Measurements from ENCODE around the gene C1QTNF5. TPM values are rescaled to one million over a fixed set of nuclear protein-coding genes. Genes with fewer than 3 reads are reported as not detected.

The C1QTNF5 gene
- total RNA-seq, 1 donor from 2014 or later = 4.0 TPM

DNA sequence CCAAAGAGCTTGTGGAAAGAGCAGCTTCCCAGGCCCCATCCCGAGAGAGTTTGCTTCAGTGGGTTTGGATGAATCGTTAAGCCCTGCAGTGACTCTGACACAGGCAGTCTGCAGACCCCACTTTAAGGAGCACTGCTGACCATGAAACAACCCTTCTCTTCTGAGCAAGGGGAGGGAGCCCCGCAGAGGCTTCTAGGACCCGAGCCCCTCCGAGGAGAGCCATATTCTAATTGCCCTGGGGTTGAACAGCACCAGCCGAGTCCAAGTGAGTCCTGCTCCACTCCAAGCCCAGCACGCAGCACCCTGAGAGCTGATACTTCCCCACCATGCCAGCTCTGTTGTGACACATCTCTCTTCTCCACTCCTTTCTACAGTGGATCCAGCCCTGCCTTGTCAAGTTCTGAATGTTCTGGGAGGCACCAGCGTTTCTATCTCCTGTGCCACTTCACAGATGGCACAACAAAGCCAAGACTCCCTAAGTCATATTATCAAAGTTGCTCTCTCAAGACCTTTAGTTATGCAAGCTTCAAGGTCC, 30.5 kb upstream of the C1QTNF5 start:
- Mint-ChIP-seq H3K27ac (no peak overlapping the region), H3K27me3 (peaks cover 10% of the 10 kb centered on the region), H3K9me3 (no peaks in the 10 kb centered on the region), H3K36me3 (no peaks in the 10 kb centered on the region), H3K4me1 (ENCODE audit: unreplicated experiment) (peaks cover 58% of the 10 kb centered on the region), H3K4me3 (no peak overlapping the region)
- TF ChIP-seq, protein P1, sequence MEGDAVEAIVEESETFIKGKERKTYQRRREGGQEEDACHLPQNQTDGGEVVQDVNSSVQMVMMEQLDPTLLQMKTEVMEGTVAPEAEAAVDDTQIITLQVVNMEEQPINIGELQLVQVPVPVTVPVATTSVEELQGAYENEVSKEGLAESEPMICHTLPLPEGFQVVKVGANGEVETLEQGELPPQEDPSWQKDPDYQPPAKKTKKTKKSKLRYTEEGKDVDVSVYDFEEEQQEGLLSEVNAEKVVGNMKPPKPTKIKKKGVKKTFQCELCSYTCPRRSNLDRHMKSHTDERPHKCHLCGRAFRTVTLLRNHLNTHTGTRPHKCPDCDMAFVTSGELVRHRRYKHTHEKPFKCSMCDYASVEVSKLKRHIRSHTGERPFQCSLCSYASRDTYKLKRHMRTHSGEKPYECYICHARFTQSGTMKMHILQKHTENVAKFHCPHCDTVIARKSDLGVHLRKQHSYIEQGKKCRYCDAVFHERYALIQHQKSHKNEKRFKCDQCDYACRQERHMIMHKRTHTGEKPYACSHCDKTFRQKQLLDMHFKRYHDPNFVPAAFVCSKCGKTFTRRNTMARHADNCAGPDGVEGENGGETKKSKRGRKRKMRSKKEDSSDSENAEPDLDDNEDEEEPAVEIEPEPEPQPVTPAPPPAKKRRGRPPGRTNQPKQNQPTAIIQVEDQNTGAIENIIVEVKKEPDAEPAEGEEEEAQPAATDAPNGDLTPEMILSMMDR (conservative IDR thresholded peaks at IDR 0.05) = no peak
- DNase-seq (ENCODE audit: extremely low spot score, unreplicated experiment) = no peak

DNA sequence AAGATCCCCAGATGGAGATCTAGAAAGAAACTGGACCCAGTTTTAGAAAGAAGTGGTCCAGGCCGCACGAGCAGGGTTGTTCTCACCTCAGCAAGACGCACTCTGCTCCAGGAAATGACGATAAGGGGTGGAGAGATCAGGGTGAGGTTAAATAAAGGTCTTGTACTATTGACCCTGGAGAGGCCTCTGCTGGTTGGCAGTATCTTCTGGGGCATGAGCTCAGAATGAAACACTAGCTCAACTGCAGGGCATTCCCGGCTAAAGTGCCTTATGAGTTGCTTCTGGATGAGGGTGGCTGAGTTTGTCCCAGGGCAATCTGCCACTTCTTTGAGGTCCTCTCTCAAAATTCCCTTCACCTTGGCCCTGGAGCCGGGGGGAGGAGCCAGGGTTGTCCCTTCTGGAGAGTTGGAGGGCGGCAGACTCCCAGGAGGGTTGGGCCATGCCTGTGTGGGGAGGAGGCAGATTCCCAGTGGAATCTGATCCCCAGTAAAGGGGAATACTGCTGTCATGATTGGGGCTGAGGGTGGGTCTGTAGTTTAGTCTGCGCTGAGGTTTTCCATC, 29.9 kb upstream of the C1QTNF5 start:
- peaks cover 53% of the 10 kb centered on the region for H3K4me1 Mint-ChIP-seq (ENCODE audit: unreplicated experiment)
- no peak for DNase-seq (ENCODE audit: extremely low spot score, unreplicated experiment)

DNA sequence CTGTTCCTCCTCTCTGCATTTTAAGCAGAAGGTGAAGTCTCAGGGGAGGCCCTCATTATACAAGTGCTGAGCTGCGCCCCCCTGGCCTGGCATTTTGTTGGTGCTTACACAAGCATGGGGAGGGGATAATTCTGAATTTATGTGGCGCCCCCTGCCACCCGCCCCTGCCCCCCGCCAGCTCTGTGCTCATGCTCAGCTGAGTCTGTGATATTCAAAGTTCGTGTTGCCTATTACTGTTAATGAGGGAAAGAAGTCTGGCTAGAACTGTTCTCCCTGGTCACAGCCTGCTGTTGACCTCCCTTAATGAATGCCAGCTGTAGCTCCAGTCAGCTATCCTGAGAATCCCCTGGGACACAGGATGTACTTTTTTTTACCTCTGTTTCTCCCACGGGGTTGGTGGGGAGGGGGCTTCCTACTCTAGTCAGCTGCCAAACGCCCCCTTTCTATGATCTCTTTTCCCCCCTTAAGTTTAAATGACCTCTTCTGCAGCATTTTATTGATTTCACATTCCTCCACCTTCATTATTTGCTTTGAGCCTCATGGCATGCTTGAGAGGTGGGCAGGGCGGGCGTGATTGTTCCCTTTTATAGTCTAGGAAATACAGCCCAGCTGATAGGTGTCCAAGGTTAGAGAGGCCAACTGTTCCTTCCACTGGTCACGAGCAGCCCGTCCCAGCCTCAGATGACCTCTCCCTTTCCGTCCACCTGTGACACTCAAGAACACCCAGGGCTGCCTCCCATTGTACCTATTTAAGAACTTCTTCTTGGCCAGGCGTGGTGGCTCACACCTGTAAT, 28.6 kb upstream of the C1QTNF5 start:
- TF ChIP-seq, protein P1 (conservative IDR thresholded peaks at IDR 0.05) = no peak
- peak overlapping the region; percentile 40 for H3K4me3 Mint-ChIP-seq
- peaks cover 55% of the 10 kb centered on the region for H3K4me1 Mint-ChIP-seq (ENCODE audit: unreplicated experiment)
- peaks cover 4% of the 10 kb centered on the region for H3K9me3 Mint-ChIP-seq
- no peak for DNase-seq (ENCODE audit: extremely low spot score, unreplicated experiment)
- H3K27ac Mint-ChIP-seq = peak overlapping the region; percentile 84
- peaks cover 24% of the 10 kb centered on the region for H3K27me3 Mint-ChIP-seq
- H3K36me3 Mint-ChIP-seq = peaks cover 3% of the 10 kb centered on the region

More for the DNA sequence above, 29.9 kb upstream of the C1QTNF5 start:
- Mint-ChIP-seq H3K27ac (peak overlapping the region; percentile 56), H3K36me3 (no peaks in the 10 kb centered on the region), H3K27me3 (peaks cover 12% of the 10 kb centered on the region), H3K9me3 (no peaks in the 10 kb centered on the region), H3K4me3 (peak overlapping the region; percentile 22)
- TF ChIP-seq, protein P1 (conservative IDR thresholded peaks at IDR 0.05) = no peak

DNA sequence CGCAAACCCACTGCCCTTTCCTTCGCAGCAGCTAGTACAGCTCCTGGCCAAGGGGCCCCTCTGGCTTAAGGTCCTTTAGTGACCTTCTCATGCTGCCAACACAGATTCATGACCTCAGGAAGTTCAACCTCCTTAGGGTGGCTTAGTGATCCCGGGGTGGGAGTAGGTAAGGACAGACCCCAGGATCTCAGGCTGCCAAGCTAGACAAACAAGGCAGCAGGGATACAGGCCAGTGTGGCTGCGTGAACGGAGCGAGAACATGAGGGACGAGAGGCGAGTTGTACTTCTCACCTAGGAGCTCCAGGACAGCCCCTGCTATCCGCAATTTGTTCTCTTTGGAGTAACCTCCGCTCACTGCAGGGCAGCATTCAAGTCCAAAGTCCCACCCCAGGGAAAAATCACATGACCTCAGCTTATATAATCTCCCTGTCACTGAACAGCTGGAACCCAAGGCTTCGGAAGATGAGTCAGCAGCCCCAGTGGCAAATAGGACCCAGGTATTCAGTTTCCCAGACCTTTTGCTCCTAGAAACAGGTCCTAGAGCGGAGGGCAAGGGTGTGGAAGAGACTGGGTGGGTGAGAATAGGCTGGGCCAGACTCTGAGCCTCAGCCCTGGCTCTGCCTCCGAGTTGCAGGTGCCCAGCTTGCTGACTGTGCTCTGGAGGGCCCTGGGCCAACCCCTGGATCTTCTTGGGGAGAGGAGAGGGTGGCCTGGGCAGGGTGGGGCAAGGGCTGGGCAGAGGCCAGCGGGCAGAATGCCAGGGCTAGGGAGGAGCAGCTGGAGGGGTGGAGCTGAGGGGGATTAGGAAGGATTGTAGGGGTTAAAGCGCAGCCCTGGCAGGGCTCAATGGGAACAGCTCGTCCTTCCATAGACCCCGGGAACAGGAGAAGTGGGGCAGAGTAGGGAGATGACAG, 27.7 kb upstream of the C1QTNF5 start:
- no peak for DNase-seq (ENCODE audit: extremely low spot score, unreplicated experiment)
- Mint-ChIP-seq H3K4me3 (peak overlapping the region; percentile 57), H3K9me3 (peaks cover 4% of the 10 kb centered on the region), H3K27me3 (peaks cover 24% of the 10 kb centered on the region), H3K4me1 (ENCODE audit: unreplicated experiment) (peaks cover 50% of the 10 kb centered on the region), H3K27ac (peak overlapping the region; percentile 83), H3K36me3 (peaks cover 3% of the 10 kb centered on the region)
- TF ChIP-seq, protein P1 (conservative IDR thresholded peaks at IDR 0.05) = no peak

DNA sequence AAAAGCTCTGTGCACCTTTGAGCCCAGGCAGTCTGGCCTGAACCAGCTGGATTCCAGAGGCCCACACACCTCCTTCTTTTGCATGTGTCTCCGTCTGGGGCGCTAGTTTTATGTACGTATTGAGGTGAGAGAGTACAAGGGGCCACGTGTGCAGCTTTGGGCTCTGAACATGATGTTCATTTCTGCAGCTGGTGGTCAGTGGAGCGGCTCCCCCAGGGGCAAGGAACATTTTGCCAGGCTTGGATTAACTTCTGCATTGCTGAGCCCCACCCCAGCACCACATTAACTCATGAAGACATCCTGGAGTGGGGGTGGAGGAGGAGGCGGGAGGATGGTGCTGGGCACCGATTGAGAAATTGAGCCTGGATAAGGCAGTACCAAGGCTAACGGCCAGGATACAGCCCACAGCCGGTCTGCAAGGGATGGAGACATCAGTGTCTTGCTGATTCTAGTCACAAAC, 27.0 kb upstream of the C1QTNF5 start:
- H3K9me3 Mint-ChIP-seq = peaks cover 4% of the 10 kb centered on the region
- DNase-seq (ENCODE audit: extremely low spot score, unreplicated experiment) = no peak
- TF ChIP-seq, protein P1 (conservative IDR thresholded peaks at IDR 0.05) = no peak
- no peak overlapping the region for H3K4me3 Mint-ChIP-seq
- H3K27ac Mint-ChIP-seq = peak overlapping the region; percentile 83
- H3K27me3 Mint-ChIP-seq = peaks cover 26% of the 10 kb centered on the region
- peaks cover 3% of the 10 kb centered on the region for H3K36me3 Mint-ChIP-seq
- H3K4me1 Mint-ChIP-seq (ENCODE audit: unreplicated experiment) = peaks cover 51% of the 10 kb centered on the region

Measured in type B pancreatic cell (in vitro differentiated cells).